ENCODE data around the gene FGGY. TPM values are rescaled to one million over a fixed set of nuclear protein-coding genes. Genes with fewer than 3 reads are reported as not detected.

Gene FGGY
- total and polyA plus RNA-seq, 5 experiments from 2014 or later: 5.7 to 11.1 (median 6.4) TPM

DNA sequence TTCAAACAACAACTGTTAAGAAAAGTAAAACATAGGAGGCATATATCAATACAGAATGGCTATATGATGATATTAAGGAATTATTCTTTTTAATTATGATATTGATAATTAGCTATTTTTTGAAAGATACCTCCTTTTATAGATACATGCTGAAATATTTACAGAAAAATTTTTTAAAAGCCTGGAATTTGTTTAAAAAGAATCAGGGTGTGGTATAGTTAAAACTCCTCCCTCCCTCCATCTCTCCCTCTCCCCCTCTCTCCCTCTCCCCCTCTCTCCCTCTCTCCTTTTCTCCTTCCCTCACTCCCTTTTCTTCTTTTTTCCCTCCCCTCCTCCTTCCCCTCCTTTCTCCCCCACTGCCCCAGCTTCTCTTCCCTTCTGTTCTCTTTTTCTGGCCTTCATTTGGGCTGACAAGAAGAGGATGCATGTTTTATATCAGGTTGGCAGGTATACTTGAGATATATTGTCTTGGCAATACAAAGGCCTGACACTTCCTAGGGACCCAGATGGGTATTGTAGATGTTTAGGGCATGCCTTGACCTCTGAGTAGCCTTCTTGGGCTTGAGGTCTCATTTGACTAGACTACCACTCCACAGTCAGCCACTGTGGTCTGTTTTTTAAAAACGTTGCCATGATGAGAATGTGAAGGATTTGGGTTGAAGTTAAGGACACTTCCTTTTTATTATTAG is 124.5 kb downstream of the FGGY start:
- POLR2A ChIA-PET: no interaction called here
- peaks cover 0 to 2% (median 0%) of the 10 kb centered on the region in 3 donors for H3K36me3 Mint-ChIP-seq
- H3K4me1 Mint-ChIP-seq: peaks cover 0 to 2% (median 0%) of the 10 kb centered on the region in 4 donors
- ATAC-seq (no peak), DNase-seq (no peak)
- no peak overlapping the region for H3K4me3 Mint-ChIP-seq
- peaks cover 0 to 1% (median 0%) of the 10 kb centered on the region in 9 donors for H3K9me3 Mint-ChIP-seq
- no peak overlapping the region for H3K27ac Mint-ChIP-seq
- peaks cover 0 to 2% (median 0%) of the 10 kb centered on the region in 5 donors for H3K27me3 Mint-ChIP-seq

GRCh38 chr1:59422921-59423575 is 126.2 kb downstream of the FGGY start:
- Mint-ChIP-seq H3K9me3 (peaks cover 0 to 1% (median 0%) of the 10 kb centered on the region in 9 donors), H3K4me1 (peaks cover 0 to 4% (median 0%) of the 10 kb centered on the region in 4 donors), H3K36me3 (peaks cover 0 to 8% (median 0%) of the 10 kb centered on the region in 3 donors), H3K27me3 (peaks cover 0 to 2% (median 0%) of the 10 kb centered on the region in 5 donors), H3K4me3 (no peak overlapping the region), H3K27ac (no peak overlapping the region)
- POLR2A ChIA-PET: no interaction called here
- no peak for DNase-seq
- ATAC-seq: no peak

DNA sequence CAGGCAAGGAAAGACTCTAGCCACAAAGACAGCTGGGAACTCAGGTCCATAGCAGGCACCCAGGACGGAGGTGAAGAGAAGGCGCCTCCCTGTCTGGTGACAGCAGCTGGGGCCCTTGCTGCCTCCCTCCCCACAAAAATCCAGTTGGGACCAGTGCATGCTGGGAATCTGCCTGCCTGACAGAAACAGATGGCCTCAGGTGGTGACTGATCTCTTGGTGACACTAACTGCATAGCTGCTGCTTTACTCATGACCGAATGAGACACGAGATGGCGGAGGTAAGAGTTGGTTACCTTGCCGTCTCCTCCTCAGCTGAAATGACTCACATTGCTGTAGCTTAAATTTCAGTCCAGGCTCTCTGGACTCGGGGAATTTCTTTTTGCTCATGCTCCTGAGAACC is 130.3 kb downstream of the FGGY start:
- Mint-ChIP-seq H3K27ac (no peak overlapping the region), H3K9me3 (no peaks in the 10 kb centered on the region), H3K4me3 (no peak overlapping the region), H3K4me1 (peaks cover 0 to 2% (median 0%) of the 10 kb centered on the region in 4 donors), H3K36me3 (peaks cover 0 to 6% (median 0%) of the 10 kb centered on the region in 3 donors), H3K27me3 (no peaks in the 10 kb centered on the region)
- ATAC-seq (no peak), DNase-seq (no peak)
- POLR2A ChIA-PET: no interaction called here

- peaks cover 0 to 2% (median 0%) of the 10 kb centered on the region in 4 donors for H3K4me1 Mint-ChIP-seq
- DNase-seq: no peak
- no peak overlapping the region for H3K4me3 Mint-ChIP-seq
- H3K27me3 Mint-ChIP-seq: no peaks in the 10 kb centered on the region
- peaks cover 0 to 6% (median 0%) of the 10 kb centered on the region in 3 donors for H3K36me3 Mint-ChIP-seq
- no peak for ATAC-seq
- no peaks in the 10 kb centered on the region for H3K9me3 Mint-ChIP-seq
- H3K27ac Mint-ChIP-seq: no peak overlapping the region
- POLR2A ChIA-PET: no interaction called here
Observed at GRCh38 chr1:59427784-59428183, 130.9 kb downstream of the FGGY start.

DNA sequence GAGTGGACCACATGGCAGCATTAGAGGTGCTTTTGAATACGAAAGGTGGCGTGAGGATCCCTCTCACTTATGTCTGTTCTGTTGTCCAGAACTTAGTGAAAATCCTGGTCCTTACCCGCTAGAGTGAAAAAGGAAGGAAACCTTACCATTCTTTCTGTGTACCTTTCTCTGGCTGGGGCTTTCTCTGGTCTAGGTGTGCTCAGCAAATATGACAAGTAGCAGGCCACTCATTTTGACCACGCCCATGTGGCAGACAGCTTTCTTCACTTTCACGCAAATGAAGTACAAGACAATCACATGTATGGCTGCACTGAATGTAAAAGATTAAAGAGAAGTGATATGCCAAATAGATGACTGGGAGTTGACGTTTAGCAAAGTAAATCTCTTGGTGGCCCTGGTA is 131.9 kb downstream of the FGGY start:
- H3K4me3 Mint-ChIP-seq: no peak overlapping the region
- H3K27ac Mint-ChIP-seq: no peak overlapping the region
- no peaks in the 10 kb centered on the region for H3K27me3 Mint-ChIP-seq
- no peaks in the 10 kb centered on the region for H3K9me3 Mint-ChIP-seq
- DNase-seq (no peak), ATAC-seq (no peak)
- peaks cover 0 to 2% (median 0%) of the 10 kb centered on the region in 4 donors for H3K4me1 Mint-ChIP-seq
- POLR2A ChIA-PET: no interaction called here
- peaks cover 0 to 6% (median 0%) of the 10 kb centered on the region in 3 donors for H3K36me3 Mint-ChIP-seq

- DNase-seq: no peak
- H3K36me3 Mint-ChIP-seq: peaks cover 0 to 6% (median 0%) of the 10 kb centered on the region in 3 donors
Observed at GRCh38 chr1:59429656-59430055, 132.8 kb downstream of the FGGY start.

DNA sequence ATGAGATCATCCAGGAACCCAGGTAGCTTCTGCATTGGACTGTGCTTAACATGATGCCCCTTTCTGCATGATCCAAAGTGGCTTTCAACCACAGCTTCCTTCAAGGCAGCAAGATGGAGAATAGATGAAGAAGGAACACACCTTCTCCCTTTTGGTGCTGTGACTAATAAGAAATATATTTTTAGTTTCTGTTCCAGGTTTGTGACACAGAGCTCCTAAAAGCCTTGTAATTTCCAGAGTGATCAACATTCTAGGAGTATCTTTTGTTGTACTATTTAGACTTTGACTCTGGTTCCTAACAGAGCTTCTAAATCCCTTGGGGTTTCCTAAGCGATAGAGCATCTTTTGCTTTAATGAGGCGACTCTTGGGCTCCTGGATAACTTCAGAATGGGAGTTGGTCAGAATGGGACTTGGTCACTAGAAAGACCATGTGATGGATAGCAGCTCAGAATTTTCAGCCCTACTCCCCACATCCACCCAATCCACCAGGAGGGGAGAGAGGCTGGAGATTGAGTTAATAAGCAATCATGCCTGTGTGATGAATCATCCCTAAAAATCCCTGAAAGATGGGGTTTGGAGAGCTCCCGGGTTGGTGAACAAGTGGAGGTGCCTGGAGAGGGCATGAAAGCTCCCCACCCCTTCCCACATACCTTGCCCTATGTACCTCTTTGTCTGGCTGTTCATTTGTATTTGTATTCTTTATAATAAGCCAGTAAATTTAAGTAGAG is 134.8 kb downstream of the FGGY start:
- H3K4me3 Mint-ChIP-seq: no peak overlapping the region
- DNase-seq: no peak
- H3K27me3 Mint-ChIP-seq: no peaks in the 10 kb centered on the region
- peaks cover 0 to 2% (median 0%) of the 10 kb centered on the region in 4 donors for H3K4me1 Mint-ChIP-seq
- H3K36me3 Mint-ChIP-seq: peaks cover 0 to 8% (median 0%) of the 10 kb centered on the region in 3 donors
- POLR2A ChIA-PET: no interaction called here
- peak overlapping the region in 1 of 10 donors; percentile 14 for H3K27ac Mint-ChIP-seq
- ATAC-seq: no peak
- H3K9me3 Mint-ChIP-seq: no peaks in the 10 kb centered on the region

More at GRCh38 chr1:59429656-59430055, 132.8 kb downstream of the FGGY start:
- Mint-ChIP-seq H3K27ac (no peak overlapping the region), H3K27me3 (no peaks in the 10 kb centered on the region), H3K4me3 (no peak overlapping the region), H3K9me3 (no peaks in the 10 kb centered on the region), H3K4me1 (peaks cover 0 to 2% (median 0%) of the 10 kb centered on the region in 4 donors)
- POLR2A ChIA-PET: no interaction called here
- no peak for ATAC-seq

- Mint-ChIP-seq H3K27ac (no peak overlapping the region), H3K4me1 (no peaks in the 10 kb centered on the region), H3K9me3 (no peaks in the 10 kb centered on the region), H3K4me3 (no peak overlapping the region), H3K27me3 (no peaks in the 10 kb centered on the region), H3K36me3 (peaks cover 0 to 2% (median 0%) of the 10 kb centered on the region in 3 donors)
- POLR2A ChIA-PET: no interaction called here
- no peak for DNase-seq
- no peak for ATAC-seq
Observed at GRCh38 chr1:59432531-59433439, 135.9 kb downstream of the FGGY start.

GRCh38 chr1:59433440-59433813 is 136.5 kb downstream of the FGGY start:
- H3K4me3 Mint-ChIP-seq: no peak overlapping the region
- no peak for DNase-seq
- H3K27ac Mint-ChIP-seq: no peak overlapping the region
- H3K36me3 Mint-ChIP-seq: peaks cover 0 to 2% (median 0%) of the 10 kb centered on the region in 3 donors
- H3K4me1 Mint-ChIP-seq: no peaks in the 10 kb centered on the region
- POLR2A ChIA-PET: no interaction called here
- no peaks in the 10 kb centered on the region for H3K9me3 Mint-ChIP-seq
- no peaks in the 10 kb centered on the region for H3K27me3 Mint-ChIP-seq
- no peak for ATAC-seq

DNA sequence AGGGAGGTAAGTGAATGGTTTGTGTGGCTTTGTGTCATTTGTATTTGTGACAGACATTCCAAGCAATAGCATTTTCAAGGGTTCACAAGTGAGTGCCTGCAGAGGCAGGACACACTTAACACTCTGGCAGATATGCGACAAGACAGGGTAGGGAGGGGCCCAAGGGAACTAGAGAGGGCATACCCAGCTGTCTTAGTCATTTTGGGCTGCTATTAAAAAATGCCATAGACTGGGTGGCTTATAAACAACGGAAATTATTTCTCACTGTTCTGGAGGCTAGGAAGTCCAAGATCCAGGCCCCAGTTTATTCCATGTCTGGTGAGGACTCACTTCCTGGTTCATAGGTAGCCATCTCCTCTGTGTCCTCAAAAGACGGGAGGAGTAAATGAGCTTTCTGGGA is 137.4 kb downstream of the FGGY start:
- no peak overlapping the region for H3K27ac Mint-ChIP-seq
- H3K27me3 Mint-ChIP-seq: no peaks in the 10 kb centered on the region
- ATAC-seq (no peak), DNase-seq (no peak)
- POLR2A ChIA-PET: no interaction called here
- no peaks in the 10 kb centered on the region for H3K4me1 Mint-ChIP-seq
- H3K9me3 Mint-ChIP-seq: no peaks in the 10 kb centered on the region
- H3K4me3 Mint-ChIP-seq: no peak overlapping the region
- H3K36me3 Mint-ChIP-seq: peaks cover 0 to 2% (median 0%) of the 10 kb centered on the region in 3 donors

DNA sequence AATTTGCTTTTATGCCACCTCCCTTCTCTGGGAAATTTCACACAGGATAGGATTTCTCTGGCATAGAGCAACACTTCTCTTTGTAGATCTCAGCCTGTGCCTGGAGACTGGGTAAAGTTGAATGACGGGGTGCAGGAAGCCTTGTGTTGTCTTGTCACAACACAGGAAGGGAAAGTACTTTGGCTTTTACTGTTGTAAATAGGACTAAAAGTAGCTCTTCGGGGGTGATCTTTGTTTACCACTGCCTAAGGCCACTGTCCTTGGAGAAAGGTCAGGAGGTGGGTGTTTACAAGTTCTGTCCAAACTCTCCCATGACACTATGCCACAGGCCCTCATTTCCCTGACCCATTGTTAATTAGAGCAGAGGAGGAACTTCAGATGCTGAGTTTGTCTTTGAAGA is 139.7 kb downstream of the FGGY start:
- H3K36me3 Mint-ChIP-seq: peaks cover 0 to 2% (median 0%) of the 10 kb centered on the region in 3 donors
- no peak overlapping the region for H3K27ac Mint-ChIP-seq
- no peaks in the 10 kb centered on the region for H3K4me1 Mint-ChIP-seq
- no peaks in the 10 kb centered on the region for H3K27me3 Mint-ChIP-seq
- ATAC-seq: no peak
- POLR2A ChIA-PET: no interaction called here
- no peaks in the 10 kb centered on the region for H3K9me3 Mint-ChIP-seq
- no peak overlapping the region for H3K4me3 Mint-ChIP-seq
- no peak for DNase-seq

DNA sequence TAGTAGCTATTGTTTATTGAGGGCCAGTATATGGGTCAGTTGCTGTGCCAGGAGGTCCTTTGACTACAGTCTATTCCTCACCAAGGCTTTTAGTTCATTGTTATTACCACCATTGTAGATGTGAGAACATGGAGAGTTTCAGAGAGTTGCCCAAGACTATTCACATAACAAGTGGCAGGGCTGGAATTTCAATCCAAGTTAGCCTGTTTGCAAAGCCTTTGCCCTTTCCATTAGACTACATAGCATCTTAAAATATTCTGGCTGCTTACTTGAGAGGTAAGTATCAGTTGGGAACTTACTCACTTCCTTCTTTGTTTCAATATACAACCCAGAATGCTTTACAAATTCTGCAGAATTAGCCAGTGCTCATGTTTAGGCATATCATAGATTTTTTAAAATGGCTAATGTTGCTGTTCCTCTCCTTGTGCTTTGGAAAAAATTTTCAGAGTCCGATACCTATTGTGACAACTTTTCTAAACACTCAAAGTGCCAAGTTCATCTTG is 141.2 kb downstream of the FGGY start:
- no peak overlapping the region for H3K27ac Mint-ChIP-seq
- no peak for ATAC-seq
- H3K36me3 Mint-ChIP-seq: peaks cover 0 to 5% (median 0%) of the 10 kb centered on the region in 3 donors

More for the DNA sequence above, 141.2 kb downstream of the FGGY start:
- no peaks in the 10 kb centered on the region for H3K4me1 Mint-ChIP-seq
- H3K4me3 Mint-ChIP-seq: no peak overlapping the region
- no peak for DNase-seq
- POLR2A ChIA-PET: no interaction called here
- no peaks in the 10 kb centered on the region for H3K27me3 Mint-ChIP-seq
- no peaks in the 10 kb centered on the region for H3K9me3 Mint-ChIP-seq

All from naive thymus-derived CD8-positive, alpha-beta T cell (primary cell).